PC-9 (cell line): ENCODE measurements around the gene ZC3H15.

ENCODE experiments used
- EZH2 ChIP-seq: fragments of 200-600 bp; sonication (generic); IDR thresholded peaks from 2 replicates; pipeline ENCODE4 v1.8.0; 2017; ENCODE audit warnings: antibody characterized with exemption, low read depth
- TF ChIP-seq, protein P1 (sequence below): fragments of 200-600 bp; sonication (generic); conservative IDR thresholded peaks from 2 replicates; pipeline ENCODE4 v1.6.1; 2017; ENCODE audit warnings: mixed run types, antibody characterized with exemption, mild to moderate bottlenecking, moderate library complexity

DNA sequence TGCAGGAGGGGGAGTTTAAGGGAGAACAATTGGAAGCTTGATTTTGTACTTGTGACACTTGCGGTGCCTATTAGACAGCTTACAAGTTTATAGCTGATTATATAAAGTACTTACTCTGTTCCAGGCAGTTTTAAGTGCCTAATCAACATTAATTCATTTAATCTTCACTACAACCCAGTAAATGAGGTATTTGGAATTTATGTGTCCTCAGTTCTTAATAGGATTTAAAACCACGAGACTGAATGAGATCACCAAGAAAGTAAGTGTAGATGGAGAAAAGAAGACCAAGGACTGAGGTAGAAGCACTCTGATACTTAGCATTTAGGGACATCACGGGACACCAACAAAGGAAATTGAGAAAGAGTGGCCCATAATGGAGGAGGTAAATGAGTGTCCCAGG lies 49.8 kb downstream of the ZC3H15 start:
- TF ChIP-seq, protein P1, sequence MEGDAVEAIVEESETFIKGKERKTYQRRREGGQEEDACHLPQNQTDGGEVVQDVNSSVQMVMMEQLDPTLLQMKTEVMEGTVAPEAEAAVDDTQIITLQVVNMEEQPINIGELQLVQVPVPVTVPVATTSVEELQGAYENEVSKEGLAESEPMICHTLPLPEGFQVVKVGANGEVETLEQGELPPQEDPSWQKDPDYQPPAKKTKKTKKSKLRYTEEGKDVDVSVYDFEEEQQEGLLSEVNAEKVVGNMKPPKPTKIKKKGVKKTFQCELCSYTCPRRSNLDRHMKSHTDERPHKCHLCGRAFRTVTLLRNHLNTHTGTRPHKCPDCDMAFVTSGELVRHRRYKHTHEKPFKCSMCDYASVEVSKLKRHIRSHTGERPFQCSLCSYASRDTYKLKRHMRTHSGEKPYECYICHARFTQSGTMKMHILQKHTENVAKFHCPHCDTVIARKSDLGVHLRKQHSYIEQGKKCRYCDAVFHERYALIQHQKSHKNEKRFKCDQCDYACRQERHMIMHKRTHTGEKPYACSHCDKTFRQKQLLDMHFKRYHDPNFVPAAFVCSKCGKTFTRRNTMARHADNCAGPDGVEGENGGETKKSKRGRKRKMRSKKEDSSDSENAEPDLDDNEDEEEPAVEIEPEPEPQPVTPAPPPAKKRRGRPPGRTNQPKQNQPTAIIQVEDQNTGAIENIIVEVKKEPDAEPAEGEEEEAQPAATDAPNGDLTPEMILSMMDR: no peak
- no peak for TF ChIP-seq EZH2
